Measurements from ENCODE around the gene SLC9A9. TPM values are rescaled to one million over a fixed set of nuclear protein-coding genes. Genes with fewer than 3 reads are reported as not detected.

SLC9A9 gene
- polyA plus RNA-seq, 1 donor from 2014 or later: 0.54 TPM

GRCh38 chr3:143718463-143718862, 129.8 kb downstream of the SLC9A9 start:
- H3K79me2 ChIP-seq (replicated peaks; ENCODE audit: insufficient read depth, low read length): no peaks in the 10 kb centered on the region
- no peaks in the 10 kb centered on the region for H3K36me3 ChIP-seq (ENCODE audit: insufficient read depth, low read length)
- H3K27ac ChIP-seq (ENCODE audit: low read length): no peak overlapping the region
- no peaks in the 10 kb centered on the region for H3K9me3 ChIP-seq (ENCODE audit: low read length)
- no peaks in the 10 kb centered on the region for H3F3A ChIP-seq (ENCODE audit: insufficient read depth, low read length, poor library complexity, severe bottlenecking)
- H3K4me2 ChIP-seq (ENCODE audit: low read length): no peak overlapping the region
- H3K9me2 ChIP-seq (ENCODE audit: insufficient read depth, low read length): no peaks in the 10 kb centered on the region
- no peaks in the 10 kb centered on the region for H3K27me3 ChIP-seq (ENCODE audit: insufficient read depth, low read depth, low read length)
- no peak for TF ChIP-seq POLR2AphosphoS5 (IDR thresholded peaks at IDR 0.05)
- TF ChIP-seq CTCF (IDR thresholded peaks at IDR 0.05; ENCODE audit: poor library complexity, severe bottlenecking): no peak
- no peak for TF ChIP-seq EZH2 (IDR thresholded peaks at IDR 0.05; ENCODE audit: borderline replicate concordance, insufficient read depth, low read length, poor library complexity, severe bottlenecking)
- no peak for TF ChIP-seq RAD21 (conservative IDR thresholded peaks at IDR 0.05)
- TF ChIP-seq MXI1 (conservative IDR thresholded peaks at IDR 0.05; ENCODE audit: poor library complexity, severe bottlenecking): no peak
- no peak for TF ChIP-seq REST (IDR thresholded peaks at IDR 0.05; ENCODE audit: borderline replicate concordance)
- TF ChIP-seq SMC3 (conservative IDR thresholded peaks at IDR 0.05; ENCODE audit: poor library complexity): no peak
- no peak for TF ChIP-seq EP300 (conservative IDR thresholded peaks at IDR 0.05; ENCODE audit: poor library complexity, severe bottlenecking)
- no peak for TF ChIP-seq TAF1 (IDR thresholded peaks at IDR 0.05; ENCODE audit: low read depth)
- H4K20me1 ChIP-seq (ENCODE audit: insufficient read depth): no peaks in the 10 kb centered on the region
- H3K9ac ChIP-seq (ENCODE audit: low read length): no peak overlapping the region
- no peak overlapping the region for H2AFZ ChIP-seq (ENCODE audit: low read depth, low read length)
- H3K4me3 ChIP-seq (ENCODE audit: low read length): no peak overlapping the region

DNA sequence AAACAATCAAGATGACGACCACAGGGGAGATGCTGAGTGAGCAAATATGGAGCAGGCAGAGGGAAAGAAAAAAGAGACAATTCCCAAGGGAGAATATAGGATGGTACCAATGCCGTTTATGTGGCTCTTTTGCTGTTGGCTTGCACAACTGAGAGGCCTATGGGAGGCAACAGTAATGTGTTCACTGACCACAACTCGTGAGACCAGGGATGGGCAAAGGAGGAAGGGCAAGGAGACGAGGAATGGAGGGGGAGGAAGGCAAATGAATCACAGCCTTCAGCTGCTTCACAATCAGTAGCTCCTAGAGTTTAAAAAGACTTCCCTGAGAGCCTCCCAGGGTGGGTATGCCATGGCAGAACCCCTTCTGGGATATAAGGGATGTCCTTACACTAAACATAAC, 131.5 kb downstream of the SLC9A9 start:
- TF ChIP-seq SMC3 (conservative IDR thresholded peaks at IDR 0.05; ENCODE audit: poor library complexity) (no peak), EZH2 (IDR thresholded peaks at IDR 0.05; ENCODE audit: borderline replicate concordance, insufficient read depth, low read length, poor library complexity, severe bottlenecking) (no peak), RAD21 (conservative IDR thresholded peaks at IDR 0.05) (no peak), TAF1 (IDR thresholded peaks at IDR 0.05; ENCODE audit: low read depth) (no peak), EP300 (conservative IDR thresholded peaks at IDR 0.05; ENCODE audit: poor library complexity, severe bottlenecking) (no peak), MXI1 (conservative IDR thresholded peaks at IDR 0.05; ENCODE audit: poor library complexity, severe bottlenecking) (no peak), REST (IDR thresholded peaks at IDR 0.05; ENCODE audit: borderline replicate concordance) (no peak), CTCF (IDR thresholded peaks at IDR 0.05; ENCODE audit: poor library complexity, severe bottlenecking) (no peak), POLR2AphosphoS5 (IDR thresholded peaks at IDR 0.05) (no peak)
- Histone ChIP-seq H3K27me3 (ENCODE audit: insufficient read depth, low read depth, low read length) (no peaks in the 10 kb centered on the region), H3K4me3 (ENCODE audit: low read length) (no peak overlapping the region), H3K4me2 (ENCODE audit: low read length) (no peak overlapping the region), H3K79me2 (replicated peaks; ENCODE audit: insufficient read depth, low read length) (no peaks in the 10 kb centered on the region), H3K9me3 (ENCODE audit: low read length) (no peaks in the 10 kb centered on the region), H3K27ac (ENCODE audit: low read length) (no peak overlapping the region), H3F3A (ENCODE audit: insufficient read depth, low read length, poor library complexity, severe bottlenecking) (no peaks in the 10 kb centered on the region), H4K20me1 (ENCODE audit: insufficient read depth) (no peaks in the 10 kb centered on the region), H3K9me2 (ENCODE audit: insufficient read depth, low read length) (no peaks in the 10 kb centered on the region), H3K36me3 (ENCODE audit: insufficient read depth, low read length) (no peaks in the 10 kb centered on the region), H2AFZ (ENCODE audit: low read depth, low read length) (no peak overlapping the region), H3K9ac (ENCODE audit: low read length) (no peak overlapping the region)
